Motor neuron (in vitro differentiated cells): ENCODE data around the gene ARPC2. TPM values are rescaled to one million over a fixed set of nuclear protein-coding genes. Genes with fewer than 3 reads are reported as not detected.

Experiments used
- ATAC-seq, 8 experiments: fragments of 200-7000 bp; cut with Tn5 transposase; replicated peaks in 6 of 8; 2 replicates each; pipeline ENCODE4 v1.8.0; 2021; ENCODE audit warnings: mild to moderate bottlenecking in 8 of 8, moderate library complexity in 8 of 8
- H3K27ac ChIP-seq, 2 donors: fragments of 250-450 bp; sonication (Bioruptor Pico); 2 replicates each; pipeline ENCODE4 v1.9.0; 2021; ENCODE audit warnings: antibody characterized with exemption in 2 of 2, mild to moderate bottlenecking in 2 of 2, moderate library complexity in 1 of 2
- H3K4me1 ChIP-seq, 2 donors: fragments of 250-450 bp; sonication (Bioruptor Pico); replicated peaks in 1 of 2; 2 replicates each; pipeline ENCODE4 v1.6.1; 2021; ENCODE audit warnings: antibody characterized with exemption in 2 of 2, mild to moderate bottlenecking in 2 of 2, moderate library complexity in 1 of 2
- H3K4me3 ChIP-seq, 5 donors: fragments of 250-450 bp; sonication (Bioruptor Pico); 2 replicates each; pipeline ENCODE4 v1.9.0; 2021; ENCODE audit warnings: antibody characterized with exemption in 5 of 5, mild to moderate bottlenecking in 5 of 5, moderate library complexity in 4 of 5
- WGBS, 10 experiments: fragments of 450-650 bp; shearing (Covaris generic); methylation state at CpG; one replicate each; pipeline ENCODE4 v1.0.0; 2022; 5-methylcytosine and 5-hydroxymethylcytosine counted together
- in situ Hi-C, 9 experiments: fragments of 400-800 bp; cut with MboI; loops; one replicate each; pipeline ENCODE4 v1.15.0; 2021; ENCODE audit warnings: low sequenced_read_pairs in 9 of 9, low pct_unique_long_range_greater_than_20kb in 2 of 9; ENCODE audit not compliant: unreplicated experiment in 9 of 9
- total RNA-seq, 8 experiments: library from RNA; unstranded; fragments of 300-600 nt; gene quantifications; 2 replicates each; pipeline versions ENCODE4 v1.2.3 to v1.2.4, GENCODE V29; 2022

Gene ARPC2
- total RNA-seq, 8 experiments from 2014 or later, result 95.6 to 489 (median 176) TPM

GRCh38 chr2:218261423-218262236, 44.6 kb downstream of the ARPC2 start:
- 0 to 100% (median 42%) methylated on average over 1 to 4 of the region's 8 CpGs; no CpG with 5 or more reads in 5 of the 10 experiments for WGBS, 10 experiments
- H3K27ac ChIP-seq, result peak overlapping the region; percentile 10 to 85
- no peak overlapping the region for H3K4me3 ChIP-seq
- peaks cover 20 to 22% of the 10 kb centered on the region in 2 donors for H3K4me1 ChIP-seq
- ATAC-seq, result peak in 5 of 8 experiments; percentile 71 to 78 (median 75)
- in situ Hi-C loops, result no loop called here

GRCh38 chr2:218262237-218262600, 45.2 kb downstream of the ARPC2 start:
- Histone ChIP-seq H3K4me1 (peaks cover 20 to 22% of the 10 kb centered on the region in 2 donors), H3K4me3 (no peak overlapping the region), H3K27ac (peak overlapping the region in 1 of 2 donors; percentile 85)
- peak in 1 of 8 experiments; percentile 1 for ATAC-seq
- in situ Hi-C loops, result no loop called here
- 80 to 100% (median 85%) methylated on average over 1 to 4 of the region's 6 CpGs; no CpG with 5 or more reads in 6 of the 10 experiments for WGBS, 10 experiments

- no peak for ATAC-seq
- 80 to 100% (median 89%) methylated on average over 1 to 11 of the region's 39 CpGs; no CpG with 5 or more reads in 4 of the 10 experiments for WGBS, 10 experiments
- H3K4me1 ChIP-seq, result peaks cover 20 to 22% of the 10 kb centered on the region in 2 donors
- in situ Hi-C loops, result no loop called here
- no peak overlapping the region for H3K4me3 ChIP-seq
- H3K27ac ChIP-seq, result peak overlapping the region in 1 of 2 donors; percentile 85
Measured at GRCh38 chr2:218262631-218263586, 45.9 kb downstream of the ARPC2 start.

- no peak for ATAC-seq
- H3K4me3 ChIP-seq, result no peak overlapping the region
- H3K27ac ChIP-seq, result no peak overlapping the region
- in situ Hi-C loops, result no loop called here
- H3K4me1 ChIP-seq, result peaks cover 24% of the 10 kb centered on the region in 2 donors
- 88 to 100% (median 98%) methylated on average over 1 to 7 of the region's 17 CpGs; no CpG with 5 or more reads in 4 of the 10 experiments for whole genome bisulfite sequencing, 10 experiments
Measured at GRCh38 chr2:218263817-218264641, 47.0 kb downstream of the ARPC2 start.

GRCh38 chr2:218264773-218265561, 48.0 kb downstream of the ARPC2 start:
- peaks cover 25 to 26% of the 10 kb centered on the region in 2 donors for H3K4me1 ChIP-seq
- no peak for ATAC-seq
- in situ Hi-C loops, result no loop called here
- 96 to 97% methylated on average over 7 to 10 of the region's 22 CpGs; no CpG with 5 or more reads in 8 of the 10 experiments for WGBS, 10 experiments
- no peak overlapping the region for H3K27ac ChIP-seq
- H3K4me3 ChIP-seq, result no peak overlapping the region

- H3K4me3 ChIP-seq, result no peak overlapping the region
- ATAC-seq, result no peak
- H3K4me1 ChIP-seq, result peaks cover 23% of the 10 kb centered on the region in 2 donors
- no peak overlapping the region for H3K27ac ChIP-seq
- WGBS, 10 experiments, result 60 to 86% methylated on average over 1 to 2 of the region's 8 CpGs; no CpG with 5 or more reads in 8 of the 10 experiments
- in situ Hi-C loops, result no loop called here
Measured at GRCh38 chr2:218265626-218266025, 48.6 kb downstream of the ARPC2 start.

GRCh38 chr2:218266316-218266979, 49.5 kb downstream of the ARPC2 start:
- WGBS, 10 experiments, result 80 to 100% (median 100%) methylated on average over 1 to 4 of the region's 15 CpGs; no CpG with 5 or more reads in 3 of the 10 experiments
- Histone ChIP-seq H3K27ac (no peak overlapping the region), H3K4me3 (no peak overlapping the region), H3K4me1 (peaks cover 19% of the 10 kb centered on the region in 2 donors)
- no peak for ATAC-seq
- in situ Hi-C loops, result no loop called here

DNA sequence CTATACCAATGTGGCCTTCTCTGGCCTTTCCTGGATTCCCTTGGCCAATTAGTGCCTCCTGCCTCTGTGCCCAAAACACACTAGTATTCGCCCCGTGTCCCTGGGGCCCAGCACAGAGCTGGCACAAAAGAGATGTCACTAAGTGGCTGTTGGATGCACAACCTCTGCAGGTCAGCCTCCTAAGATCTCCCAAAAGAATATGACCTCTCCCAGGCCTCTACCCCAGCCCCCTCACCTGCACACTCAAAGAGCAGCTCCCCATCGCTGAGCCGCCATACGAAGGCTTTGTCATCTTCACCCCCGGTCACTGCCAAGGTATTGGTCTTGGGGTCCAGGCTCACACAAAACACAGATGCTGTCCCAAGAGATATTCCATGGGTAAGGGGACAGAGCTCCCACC, 50.3 kb downstream of the ARPC2 start:
- in situ Hi-C loops, result no loop called here
- H3K4me3 ChIP-seq, result no peak overlapping the region
- H3K27ac ChIP-seq, result no peak overlapping the region
- H3K4me1 ChIP-seq, result peaks cover 11 to 12% of the 10 kb centered on the region in 2 donors
- WGBS, 10 experiments, result 86 to 100% (median 98%) methylated on average over 1 to 5 of the region's 6 CpGs; no CpG with 5 or more reads in 6 of the 10 experiments
- ATAC-seq, result no peak

DNA sequence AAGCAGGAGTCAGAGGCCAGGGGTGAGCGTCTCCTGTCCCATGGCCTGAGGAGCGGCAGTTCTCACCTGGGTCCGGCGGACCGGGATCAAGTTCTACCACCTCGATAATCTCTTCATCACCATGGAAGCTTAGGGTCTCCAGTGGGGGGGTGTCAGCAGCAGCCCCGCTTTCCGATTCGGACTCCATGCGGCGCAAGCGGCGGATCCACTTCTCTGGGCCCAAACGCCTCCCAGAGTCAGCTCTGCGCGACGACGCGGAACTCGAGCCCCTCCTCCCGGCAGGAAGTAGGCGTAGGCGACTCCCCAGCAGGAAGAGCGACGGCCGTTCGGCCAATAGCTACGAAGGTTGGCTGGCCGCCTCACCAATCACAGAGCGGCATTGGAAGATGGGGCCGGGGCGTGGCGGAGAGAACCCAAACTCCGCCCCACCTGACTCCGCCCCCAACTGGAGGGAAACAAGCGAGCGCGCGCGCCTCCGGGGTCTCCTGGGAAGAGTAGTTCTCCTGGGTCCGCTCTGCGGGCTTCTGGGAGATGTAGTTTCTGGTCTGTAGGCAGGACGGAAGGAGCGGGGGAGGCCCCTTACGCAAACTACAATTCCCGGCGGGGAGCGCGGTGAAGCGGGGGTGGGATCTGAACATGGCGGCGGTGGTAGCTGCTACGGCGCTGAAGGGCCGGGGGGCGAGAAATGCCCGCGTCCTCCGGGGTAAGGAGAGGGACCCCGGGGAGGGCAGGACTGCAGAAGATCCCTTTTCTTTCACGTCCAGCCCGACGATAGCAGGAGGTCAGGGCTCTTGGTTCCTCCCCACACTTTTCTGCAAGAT, 53.1 kb downstream of the ARPC2 start, which contains the start of the genes AAMP and PNKD:
TSS of gene AAMP (minus strand) at position 238 of the 821 bp plus-strand sequence. CDS start at position 187, 51 bp downstream.
TSS of gene PNKD (plus strand) at position 620 of the 821 bp plus-strand sequence. CDS start at position 637, 17 bp downstream.
- peaks cover 10 to 12% of the 10 kb centered on the region in 2 donors for H3K4me1 ChIP-seq
- WGBS, 10 experiments, result 0% methylated on average over 2 to 15 of the region's 64 CpGs; no CpG with 5 or more reads in 7 of the 10 experiments
- peak within 1 kb of the TSS; percentile 38 to 75 for H3K27ac ChIP-seq
- peak; percentile 65 to 95 (median 93) for ATAC-seq
- in situ Hi-C loops, result no loop called here
- peak within 1 kb of the TSS; percentile 57 to 89 (median 67) for H3K4me3 ChIP-seq

GRCh38 chr2:218270721-218271486, 53.9 kb downstream of the ARPC2 start:
- in situ Hi-C loops, result no loop called here
- peak overlapping the region in 1 of 2 donors; percentile 62 for H3K27ac ChIP-seq
- peak overlapping the region; percentile 57 to 77 (median 63) for H3K4me3 ChIP-seq
- ATAC-seq, result peak in 4 of 8 experiments; percentile 0
- 0 to 2% (median 0%) methylated on average over 1 to 15 of the region's 23 CpGs; no CpG with 5 or more reads in 1 of the 10 experiments for WGBS, 10 experiments
- H3K4me1 ChIP-seq, result peaks cover 10 to 12% of the 10 kb centered on the region in 2 donors
